ENCODE data around the gene IGF2R.

GRCh38 chr6:159981403-159982245, 12.7 kb downstream of the IGF2R start:
- TF ChIP-seq CTCF (IDR thresholded peaks at IDR 0.05; ENCODE audit: low read depth, low read length, poor library complexity, severe bottlenecking): no peak
- TF ChIP-seq EZH2phosphoT487 (IDR thresholded peaks at IDR 0.05; ENCODE audit: borderline replicate concordance, low read length): no peak
